ENCODE measurements around the gene ZFAND3. TPM values are rescaled to one million over a fixed set of nuclear protein-coding genes. Genes with fewer than 3 reads are reported as not detected.

ZFAND3 gene
- total and polyA plus RNA-seq, 2 donors (not counting 1 experiment from before 2014, with no cell fraction given), result 13.5 to 58.3 TPM

GRCh38 chr6:37884548-37884947, 65.0 kb downstream of the ZFAND3 start:
- ChIA-PET POLR2A (interaction anchor here (0.7 kb wide), 1 partner anchor 18 kb away, joined by 5 read pairs; no protein-coding TSS in a partner anchor), CTCF (interaction anchor here (1.5 kb wide), 1 partner anchor 8 kb away, joined by 3 read pairs; no protein-coding TSS in a partner anchor)
- Histone ChIP-seq H3K36me3 (replicated peaks in 1 of 2; ENCODE audit: control extremely low read depth in 1 of 2, control insufficient read depth in 1 of 2, extremely low read depth in 1 of 2, insufficient read depth in 2 of 2, low read length in 1 of 2) (no peaks in the 10 kb centered on the region), H3K9me3 (ENCODE audit: control extremely low read depth in 1 of 3, control insufficient read depth in 2 of 3, insufficient read depth in 1 of 3, low read length in 2 of 3) (no peaks in the 10 kb centered on the region), H3K4me2 (replicated peaks; ENCODE audit: low read depth, low read length, poor library complexity, severe bottlenecking) (no peak overlapping the region), H2AFZ (ENCODE audit: insufficient read depth, low read depth, low read length, poor library complexity, severe bottlenecking) (no peak overlapping the region), H3K27me3 (replicated peaks in 1 of 4; ENCODE audit: control extremely low read depth in 1 of 4, control insufficient read depth in 3 of 4, insufficient read depth in 4 of 4, low read length in 3 of 4) (no peaks in the 10 kb centered on the region), H3K79me2 (ENCODE audit: control insufficient read depth, insufficient read depth, low read length) (peaks cover 79% of the 10 kb centered on the region), H3K4me3 (ENCODE audit: control extremely low read depth in 1 of 5, extremely low read depth in 1 of 5, insufficient read depth in 1 of 5, low read depth in 2 of 5, low read length in 4 of 5) (no peak overlapping the region), H3K9ac (ENCODE audit: low read length) (no peak overlapping the region), H4K20me1 (ENCODE audit: control insufficient read depth, insufficient read depth, low read length, poor library complexity, severe bottlenecking) (peaks cover 50% of the 10 kb centered on the region), H3K4me1 (ENCODE audit: control insufficient read depth in 2 of 2, insufficient read depth in 2 of 2, low read length in 2 of 2) (peaks cover 11 to 15% of the 10 kb centered on the region in 2 donors), H3K27ac (ENCODE audit: low read length in 2 of 2) (no peak overlapping the region)
- no peak for TF ChIP-seq CTCF (IDR thresholded peaks at IDR 0.05)
- no peak for TF ChIP-seq EZH2 (IDR thresholded peaks at IDR 0.05; ENCODE audit: borderline replicate concordance, insufficient read depth, low read depth, low read length, poor library complexity, severe bottlenecking)
- H3K4me3 Mint-ChIP-seq, result no peak overlapping the region
- intact Hi-C loops (cut with micrococcal nuclease), result loop anchor here (10.0 kb wide), 1 partner anchor 130 kb away; no protein-coding TSS in a partner anchor
- H3K27ac Mint-ChIP-seq, result no peak overlapping the region
- no CpG with 5 or more reads among the region's 1 CpG for WGBS (ENCODE audit: insufficient coverage)
- no peaks in the 10 kb centered on the region for H3K9me3 Mint-ChIP-seq (ENCODE audit: insufficient read depth)
- no peaks in the 10 kb centered on the region for H3K27me3 Mint-ChIP-seq
- H3K4me1 Mint-ChIP-seq, result peaks cover 54% of the 10 kb centered on the region
- DNase-seq (no peak), ATAC-seq (ENCODE audit: low read depth) (no peak)

GRCh38 chr6:37889051-37889450, 69.5 kb downstream of the ZFAND3 start:
- H2AFZ ChIP-seq (ENCODE audit: insufficient read depth, low read depth, low read length, poor library complexity, severe bottlenecking), result no peak overlapping the region
- no peaks in the 10 kb centered on the region for H3K27me3 ChIP-seq (replicated peaks in 1 of 4; ENCODE audit: control extremely low read depth in 1 of 4, control insufficient read depth in 3 of 4, insufficient read depth in 4 of 4, low read length in 3 of 4)
- WGBS (ENCODE audit: insufficient coverage), result no CpG with 5 or more reads among the region's 4 CpGs
- DNase-seq (no peak), ATAC-seq (ENCODE audit: low read depth) (no peak)
- no peak overlapping the region for H3K4me3 ChIP-seq (ENCODE audit: control extremely low read depth in 1 of 5, extremely low read depth in 1 of 5, insufficient read depth in 1 of 5, low read depth in 2 of 5, low read length in 4 of 5)
- Mint-ChIP-seq H3K9me3 (ENCODE audit: insufficient read depth) (no peaks in the 10 kb centered on the region), H3K27me3 (no peaks in the 10 kb centered on the region), H3K27ac (no peak overlapping the region), H3K4me3 (no peak overlapping the region), H3K4me1 (peaks cover 49% of the 10 kb centered on the region)
- intact Hi-C loops (cut with micrococcal nuclease), result loop anchor here (10.0 kb wide), 1 partner anchor 126 kb away; no protein-coding TSS in a partner anchor
- ChIA-PET POLR2A (no interaction called here), CTCF (interaction anchor here (1.2 to 1.3 kb wide), 2 partner anchors 11 to 30 kb away, joined by 3 read pairs; no protein-coding TSS in a partner anchor)
- peaks cover 74% of the 10 kb centered on the region for H3K79me2 ChIP-seq (ENCODE audit: control insufficient read depth, insufficient read depth, low read length)
- peaks cover 0 to 4% (median 0%) of the 10 kb centered on the region in 3 donors for H3K9me3 ChIP-seq (ENCODE audit: control extremely low read depth in 1 of 3, control insufficient read depth in 2 of 3, insufficient read depth in 1 of 3, low read length in 2 of 3)
- no peak for TF ChIP-seq CTCF (IDR thresholded peaks at IDR 0.05)
- TF ChIP-seq EZH2 (IDR thresholded peaks at IDR 0.05; ENCODE audit: borderline replicate concordance, insufficient read depth, low read depth, low read length, poor library complexity, severe bottlenecking), result no peak
- H3K4me2 ChIP-seq (replicated peaks; ENCODE audit: low read depth, low read length, poor library complexity, severe bottlenecking), result no peak overlapping the region
- no peak overlapping the region for H3K9ac ChIP-seq (ENCODE audit: low read length)
- H3K4me1 ChIP-seq (ENCODE audit: control insufficient read depth in 2 of 2, insufficient read depth in 2 of 2, low read length in 2 of 2), result peaks cover 11 to 14% of the 10 kb centered on the region in 2 donors
- no peaks in the 10 kb centered on the region for H3K36me3 ChIP-seq (replicated peaks in 1 of 2; ENCODE audit: control extremely low read depth in 1 of 2, control insufficient read depth in 1 of 2, extremely low read depth in 1 of 2, insufficient read depth in 2 of 2, low read length in 1 of 2)
- no peak overlapping the region for H3K27ac ChIP-seq (ENCODE audit: low read length in 2 of 2)
- peaks cover 25% of the 10 kb centered on the region for H4K20me1 ChIP-seq (ENCODE audit: control insufficient read depth, insufficient read depth, low read length, poor library complexity, severe bottlenecking)
